Measurements from ENCODE around the gene ADK. TPM values are rescaled to one million over a fixed set of nuclear protein-coding genes. Genes with fewer than 3 reads are reported as not detected.
"Not testable (repeated sequence)": the region's sequence is repeated elsewhere in the genome, so short reads cannot be mapped to it uniquely, and the experiment has no call there.

The ADK gene
- total RNA-seq, 2 experiments from 2014 or later, result 26.4 to 31.1 TPM

- BruUV-seq (replicated peaks), result no TSS peak
- no peak for DNase-seq (ENCODE audit: low spot score)
- H4K20me1 ChIP-seq (ENCODE audit: insufficient read depth, low read length), result no peaks in the 10 kb centered on the region
- no peak overlapping the region for H3K4me2 ChIP-seq (ENCODE audit: low read length)
- H3K36me3 ChIP-seq (ENCODE audit: insufficient read depth, low read length), result peaks cover 4% of the 10 kb centered on the region; the same call in 1 of the 2 replicates
- H3K9me2 ChIP-seq (ENCODE audit: insufficient read depth, low read length), result no peaks in the 10 kb centered on the region
- H3K9me3 ChIP-seq (ENCODE audit: low read length), result peaks cover 16% of the 10 kb centered on the region
- no peaks in the 10 kb centered on the region for H3K79me2 ChIP-seq (ENCODE audit: insufficient read depth, low read depth, low read length)
- POLR2A ChIA-PET, result no interaction called here
- TF ChIP-seq CTCF (conservative IDR thresholded peaks at IDR 0.05; ENCODE audit: low read length), result no peak
- TF ChIP-seq EZH2phosphoT487 (IDR thresholded peaks at IDR 0.05; ENCODE audit: borderline replicate concordance, low read depth, low read length), result no peak
- H3K27ac ChIP-seq (ENCODE audit: low read depth, low read length, poor library complexity, severe bottlenecking), result no peak overlapping the region
- H2AFZ ChIP-seq (ENCODE audit: low read length), result no peak overlapping the region
- H3K4me3 ChIP-seq (ENCODE audit: low read depth, low read length, poor library complexity, severe bottlenecking), result no peak overlapping the region
- intact Hi-C loops (cut with micrococcal nuclease; ENCODE audit: unreplicated experiment), result no loop called here
- CTCF ChIA-PET (ENCODE audit: unreplicated experiment), result no interaction called here
- no peaks in the 10 kb centered on the region for H3K4me1 ChIP-seq (ENCODE audit: insufficient read depth, low read length, poor library complexity, severe bottlenecking)
Observed at GRCh38 chr10:74343804-74344203, 192.8 kb downstream of the ADK start.

GRCh38 chr10:74344306-74344705, 193.3 kb downstream of the ADK start:
- no peaks in the 10 kb centered on the region for H3K4me1 ChIP-seq (ENCODE audit: insufficient read depth, low read length, poor library complexity, severe bottlenecking)
- TF ChIP-seq CTCF (conservative IDR thresholded peaks at IDR 0.05; ENCODE audit: low read length) (no peak), EZH2phosphoT487 (IDR thresholded peaks at IDR 0.05; ENCODE audit: borderline replicate concordance, low read depth, low read length) (no peak)
- no peak overlapping the region for H2AFZ ChIP-seq (ENCODE audit: low read length)
- H3K36me3 ChIP-seq (ENCODE audit: insufficient read depth, low read length), result peaks cover 4% of the 10 kb centered on the region; the same call in 1 of the 2 replicates
- DNase-seq (ENCODE audit: low spot score), result no peak
- H4K20me1 ChIP-seq (ENCODE audit: insufficient read depth, low read length), result no peaks in the 10 kb centered on the region
- H3K9me2 ChIP-seq (ENCODE audit: insufficient read depth, low read length), result no peaks in the 10 kb centered on the region
- ChIA-PET POLR2A (no interaction called here), CTCF (ENCODE audit: unreplicated experiment) (no interaction called here)
- no peak overlapping the region for H3K27ac ChIP-seq (ENCODE audit: low read depth, low read length, poor library complexity, severe bottlenecking)
- H3K9me3 ChIP-seq (ENCODE audit: low read length), result peaks cover 16% of the 10 kb centered on the region
- BruUV-seq (replicated peaks), result no TSS peak
- no peak overlapping the region for H3K4me3 ChIP-seq (ENCODE audit: low read depth, low read length, poor library complexity, severe bottlenecking)
- H3K4me2 ChIP-seq (ENCODE audit: low read length), result no peak overlapping the region
- intact Hi-C loops (cut with micrococcal nuclease; ENCODE audit: unreplicated experiment), result no loop called here
- no peaks in the 10 kb centered on the region for H3K79me2 ChIP-seq (ENCODE audit: insufficient read depth, low read depth, low read length)

GRCh38 chr10:74347522-74347921, 196.5 kb downstream of the ADK start:
- Histone ChIP-seq H3K9me3 (ENCODE audit: low read length) (peaks cover 16% of the 10 kb centered on the region), H3K27ac (ENCODE audit: low read depth, low read length, poor library complexity, severe bottlenecking) (no peak overlapping the region), H3K4me3 (ENCODE audit: low read depth, low read length, poor library complexity, severe bottlenecking) (no peak overlapping the region), H3K4me2 (ENCODE audit: low read length) (no peak overlapping the region), H2AFZ (ENCODE audit: low read length) (no peak overlapping the region), H3K4me1 (ENCODE audit: insufficient read depth, low read length, poor library complexity, severe bottlenecking) (no peaks in the 10 kb centered on the region), H3K79me2 (ENCODE audit: insufficient read depth, low read depth, low read length) (no peaks in the 10 kb centered on the region), H3K9me2 (ENCODE audit: insufficient read depth, low read length) (no peaks in the 10 kb centered on the region), H4K20me1 (ENCODE audit: insufficient read depth, low read length) (no peaks in the 10 kb centered on the region), H3K36me3 (ENCODE audit: insufficient read depth, low read length) (peaks cover 4% of the 10 kb centered on the region; the same call in 1 of the 2 replicates)
- BruUV-seq (replicated peaks), result no TSS peak
- intact Hi-C loops (cut with micrococcal nuclease; ENCODE audit: unreplicated experiment), result no loop called here
- CTCF ChIA-PET (ENCODE audit: unreplicated experiment), result no interaction called here
- DNase-seq (ENCODE audit: low spot score), result no peak
- TF ChIP-seq EZH2phosphoT487 (IDR thresholded peaks at IDR 0.05; ENCODE audit: borderline replicate concordance, low read depth, low read length) (no peak), CTCF (conservative IDR thresholded peaks at IDR 0.05; ENCODE audit: low read length) (no peak)
- POLR2A ChIA-PET, result interaction anchor here (0.6 kb wide), 1 partner anchor 738 kb away, joined by 3 read pairs; no protein-coding TSS in a partner anchor

GRCh38 chr10:74353021-74353420, 202.0 kb downstream of the ADK start:
- H3K79me2 ChIP-seq (ENCODE audit: insufficient read depth, low read depth, low read length); DNase-seq (ENCODE audit: low spot score); H3K27ac ChIP-seq (ENCODE audit: low read depth, low read length, poor library complexity, severe bottlenecking); H4K20me1 ChIP-seq (ENCODE audit: insufficient read depth, low read length); H2AFZ ChIP-seq (ENCODE audit: low read length); H3K4me2 ChIP-seq (ENCODE audit: low read length); BruUV-seq (replicated peaks); H3K4me3 ChIP-seq (ENCODE audit: low read depth, low read length, poor library complexity, severe bottlenecking); H3K36me3 ChIP-seq (ENCODE audit: insufficient read depth, low read length); H3K9me3 ChIP-seq (ENCODE audit: low read length); H3K9me2 ChIP-seq (ENCODE audit: insufficient read depth, low read length); intact Hi-C loops (cut with micrococcal nuclease; ENCODE audit: unreplicated experiment); CTCF ChIA-PET (ENCODE audit: unreplicated experiment); H3K4me1 ChIP-seq (ENCODE audit: insufficient read depth, low read length, poor library complexity, severe bottlenecking): not testable (repeated sequence)
- POLR2A ChIA-PET, result interaction anchor here (1.2 kb wide), 1 partner anchor 12 kb away, joined by 3 read pairs; no protein-coding TSS in a partner anchor

All from OCI-LY7 (cell line).